ENCODE results near the gene AP2A2.

- TF ChIP-seq POLR2A (IDR thresholded peaks at IDR 0.05), result no peak
- no peak for TF ChIP-seq CTCF (IDR thresholded peaks at IDR 0.05)
- TF ChIP-seq POLR2AphosphoS5 (IDR thresholded peaks at IDR 0.05; ENCODE audit: insufficient read depth in 1 of 2, low read depth in 1 of 2), result no peak
Observed at GRCh38 chr11:971731-972365, 46.2 kb downstream of the AP2A2 start.

Data from vagina (tissue), 2 donors.